ENCODE results near the gene RPS27A. TPM values are rescaled to one million over a fixed set of nuclear protein-coding genes. Genes with fewer than 3 reads are reported as not detected.
A peak's percentile ranks its signal among the peaks of the same experiment; 100 is the strongest.

Gene RPS27A
- total RNA-seq, 4 donors from 2014 or later = 314 to 1,603 (median 586) TPM

DNA sequence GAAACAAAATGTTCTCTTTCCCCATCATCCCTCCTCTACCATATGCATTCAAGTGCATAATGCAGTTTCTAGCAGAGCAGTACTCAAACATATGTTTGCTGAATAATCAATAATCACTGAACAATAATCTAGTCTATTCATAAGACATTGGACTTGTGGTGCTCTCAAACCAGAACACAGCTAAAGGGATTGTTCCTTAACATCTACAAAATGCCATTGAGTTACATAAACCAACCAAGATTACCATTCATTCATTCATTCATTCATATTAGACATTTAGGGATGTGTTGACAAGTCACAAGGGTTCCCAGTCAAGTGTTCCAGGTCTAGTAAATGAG, 4.3 kb upstream of the RPS27A start:
- no peaks in the 10 kb centered on the region for H3K36me3 ChIP-seq
- H3K4me1 ChIP-seq = no peaks in the 10 kb centered on the region
- H3K27ac ChIP-seq = peak overlapping the region; percentile 45 to 66 (median 58)
- no peak for TF ChIP-seq POLR2A (IDR thresholded peaks at IDR 0.05)
- TF ChIP-seq, protein P1, sequence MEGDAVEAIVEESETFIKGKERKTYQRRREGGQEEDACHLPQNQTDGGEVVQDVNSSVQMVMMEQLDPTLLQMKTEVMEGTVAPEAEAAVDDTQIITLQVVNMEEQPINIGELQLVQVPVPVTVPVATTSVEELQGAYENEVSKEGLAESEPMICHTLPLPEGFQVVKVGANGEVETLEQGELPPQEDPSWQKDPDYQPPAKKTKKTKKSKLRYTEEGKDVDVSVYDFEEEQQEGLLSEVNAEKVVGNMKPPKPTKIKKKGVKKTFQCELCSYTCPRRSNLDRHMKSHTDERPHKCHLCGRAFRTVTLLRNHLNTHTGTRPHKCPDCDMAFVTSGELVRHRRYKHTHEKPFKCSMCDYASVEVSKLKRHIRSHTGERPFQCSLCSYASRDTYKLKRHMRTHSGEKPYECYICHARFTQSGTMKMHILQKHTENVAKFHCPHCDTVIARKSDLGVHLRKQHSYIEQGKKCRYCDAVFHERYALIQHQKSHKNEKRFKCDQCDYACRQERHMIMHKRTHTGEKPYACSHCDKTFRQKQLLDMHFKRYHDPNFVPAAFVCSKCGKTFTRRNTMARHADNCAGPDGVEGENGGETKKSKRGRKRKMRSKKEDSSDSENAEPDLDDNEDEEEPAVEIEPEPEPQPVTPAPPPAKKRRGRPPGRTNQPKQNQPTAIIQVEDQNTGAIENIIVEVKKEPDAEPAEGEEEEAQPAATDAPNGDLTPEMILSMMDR (IDR thresholded peaks at IDR 0.05) = no peak
- H3K9me3 ChIP-seq = no peaks in the 10 kb centered on the region
- H3K27me3 ChIP-seq = no peaks in the 10 kb centered on the region
- H3K4me3 ChIP-seq = no peak overlapping the region
- DNase-seq = no peak

DNA sequence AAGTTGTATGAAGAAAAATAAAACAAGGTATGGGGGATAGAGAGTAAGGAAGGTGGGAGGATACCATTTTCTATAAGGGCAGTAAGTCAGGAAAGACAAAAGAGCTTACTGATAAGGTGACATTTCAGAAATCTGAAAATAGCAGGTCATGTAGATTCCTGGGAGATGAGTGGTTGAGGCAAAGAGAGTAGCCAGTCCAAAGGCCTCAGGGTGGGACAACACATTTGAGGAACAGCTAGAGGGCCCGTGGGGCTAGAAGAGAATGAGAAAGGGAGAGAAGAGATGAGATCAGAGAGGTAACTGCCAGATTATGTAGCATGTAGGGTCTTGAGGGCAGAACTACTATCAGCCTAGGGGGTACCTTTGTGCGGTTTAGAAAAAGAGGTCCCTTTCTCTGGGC, 3.3 kb upstream of the RPS27A start:
- no peaks in the 10 kb centered on the region for H3K9me3 ChIP-seq
- no peak for TF ChIP-seq POLR2A (IDR thresholded peaks at IDR 0.05)
- TF ChIP-seq, protein P1 (IDR thresholded peaks at IDR 0.05) = no peak
- peak overlapping the region in 1 of 4 donors; percentile 27 for H3K27ac ChIP-seq
- DNase-seq = no peak
- peaks cover 0 to 9% (median 4%) of the 10 kb centered on the region in 4 donors for H3K4me1 ChIP-seq
- H3K4me3 ChIP-seq = no peak overlapping the region
- H3K36me3 ChIP-seq = peaks cover 0 to 4% (median 0%) of the 10 kb centered on the region in 3 donors
- H3K27me3 ChIP-seq = no peaks in the 10 kb centered on the region

DNA sequence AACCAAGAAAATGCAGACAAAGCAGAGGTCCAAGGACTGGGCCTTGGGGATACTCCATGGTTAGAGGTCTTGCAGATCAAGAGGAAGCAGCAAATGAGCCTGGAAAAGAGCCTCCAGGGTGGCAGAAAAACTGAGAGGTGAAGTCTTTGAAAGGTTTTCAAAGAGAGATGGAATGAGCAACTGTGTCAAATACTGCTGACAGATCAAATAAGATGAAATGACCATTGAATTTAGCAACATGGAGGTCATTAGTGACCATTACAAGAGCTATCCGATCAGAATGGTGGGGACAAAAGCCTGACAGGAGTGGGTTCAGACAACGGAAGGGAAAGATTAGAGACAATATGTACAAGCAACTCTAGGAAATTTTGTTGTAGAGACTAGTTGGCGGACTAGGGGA, 1.9 kb upstream of the RPS27A start:
- DNase-seq = no peak

DNA sequence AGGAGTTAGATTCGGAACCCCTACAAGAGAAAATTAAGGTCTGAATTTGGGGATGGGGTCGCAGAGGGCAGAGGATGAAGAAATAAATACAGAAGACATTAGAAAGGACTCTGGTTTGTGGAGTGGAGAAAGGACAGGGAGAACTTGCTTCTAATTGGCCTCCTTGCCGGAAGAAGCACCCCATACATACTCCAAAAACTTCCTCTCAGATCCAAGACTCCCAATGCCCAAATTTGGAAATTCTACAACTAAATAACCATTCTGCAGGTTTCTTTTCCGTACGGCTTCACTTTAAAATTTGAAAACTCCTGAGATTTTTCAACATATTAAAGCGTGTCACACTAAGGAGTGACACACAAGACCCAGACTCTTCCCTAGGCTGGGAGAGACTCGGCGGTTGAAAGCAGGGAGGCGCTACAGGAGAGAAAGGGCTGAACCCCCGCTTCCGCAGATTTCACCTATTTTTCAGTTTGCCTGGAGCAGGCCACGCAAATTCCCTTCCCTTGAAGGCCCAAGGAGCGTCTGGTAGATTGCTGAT, 873 bp upstream of the RPS27A start:
- no peak for TF ChIP-seq POLR2A (IDR thresholded peaks at IDR 0.05)
- TF ChIP-seq, protein P1 (IDR thresholded peaks at IDR 0.05) = peak in 1 of 6 experiments; percentile 8
- H3K27me3 ChIP-seq = no peaks in the 10 kb centered on the region
- H3K36me3 ChIP-seq = peaks cover 0 to 28% (median 0%) of the 10 kb centered on the region in 3 donors
- no peak for DNase-seq
- peak overlapping the region; percentile 83 to 93 (median 91) for H3K27ac ChIP-seq
- H3K4me3 ChIP-seq = peak overlapping the region; percentile 70 to 96 (median 78)
- H3K9me3 ChIP-seq = no peaks in the 10 kb centered on the region
- H3K4me1 ChIP-seq = peaks cover 0 to 13% (median 4%) of the 10 kb centered on the region in 4 donors

More for the DNA sequence above, 1.9 kb upstream of the RPS27A start:
- H3K4me3 ChIP-seq = no peak overlapping the region
- TF ChIP-seq, protein P1 (IDR thresholded peaks at IDR 0.05) = no peak
- TF ChIP-seq POLR2A (IDR thresholded peaks at IDR 0.05) = no peak
- H3K36me3 ChIP-seq = peaks cover 0 to 17% (median 0%) of the 10 kb centered on the region in 3 donors
- H3K27me3 ChIP-seq = no peaks in the 10 kb centered on the region
- H3K4me1 ChIP-seq = peaks cover 0 to 13% (median 4%) of the 10 kb centered on the region in 4 donors
- no peaks in the 10 kb centered on the region for H3K9me3 ChIP-seq
- no peak overlapping the region for H3K27ac ChIP-seq

DNA sequence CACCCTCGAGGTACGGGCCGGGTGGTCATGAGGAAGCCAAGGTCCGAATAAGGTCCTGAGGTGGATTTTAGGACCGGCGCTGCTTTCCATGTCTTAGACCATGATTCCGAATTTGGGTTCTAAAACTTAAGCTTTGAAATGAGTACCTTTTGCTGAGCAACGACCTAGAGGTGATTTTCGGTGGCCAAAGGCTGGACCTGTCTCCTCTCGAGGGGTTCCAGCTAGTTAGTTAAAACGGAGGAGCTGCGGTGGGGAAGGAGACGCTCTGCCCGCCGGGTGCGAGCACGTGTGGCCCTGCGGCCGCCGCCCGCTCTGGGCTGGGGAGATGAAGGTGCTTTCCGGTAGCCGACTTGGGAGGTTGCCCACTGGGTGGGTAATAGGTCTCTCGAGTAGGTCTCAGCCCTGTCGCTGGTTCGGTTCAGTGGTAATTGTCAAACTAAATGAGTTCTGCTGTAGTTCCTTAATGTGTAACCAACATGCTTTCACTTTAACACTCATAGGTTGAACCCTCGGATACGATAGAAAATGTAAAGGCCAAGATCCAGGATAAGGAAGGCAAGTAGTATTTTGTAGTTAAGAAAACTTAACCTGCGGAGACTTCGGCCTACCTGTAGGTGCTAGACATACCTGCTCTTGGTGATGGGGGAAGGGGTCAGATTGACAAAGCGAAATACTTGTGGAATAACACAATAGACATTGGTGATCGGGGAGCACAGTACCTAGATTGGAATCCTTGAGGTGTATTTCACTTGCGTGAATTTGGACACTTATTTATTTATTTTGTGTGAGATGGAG, 572 bp downstream of the RPS27A start:
- no peaks in the 10 kb centered on the region for H3K9me3 ChIP-seq
- peak in 2 of 3 donors; percentile 61 to 66 for DNase-seq
- no peaks in the 10 kb centered on the region for H3K27me3 ChIP-seq
- peaks cover 0 to 36% (median 0%) of the 10 kb centered on the region in 3 donors for H3K36me3 ChIP-seq
- H3K4me3 ChIP-seq = peak overlapping the region; percentile 70 to 96 (median 78)
- peak overlapping the region; percentile 83 to 93 (median 91) for H3K27ac ChIP-seq
- TF ChIP-seq, protein P1 (IDR thresholded peaks at IDR 0.05) = no peak
- TF ChIP-seq POLR2A (IDR thresholded peaks at IDR 0.05) = no peak
- H3K4me1 ChIP-seq = peaks cover 0 to 13% (median 4%) of the 10 kb centered on the region in 4 donors

Data from Peyer's patch (tissue), 4 donors.